Activated CD8-positive, alpha-beta T cell treated with anti-CD3 and anti-CD28 coated beads for 36 hours (primary cell): ENCODE measurements around the gene PHC3. TPM values are rescaled to one million over a fixed set of nuclear protein-coding genes. Genes with fewer than 3 reads are reported as not detected.

Experiments
- ATAC-seq: fragments of 200-7000 bp; cut with Tn5 transposase; one replicate; pipeline ENCODE4 v1.10.0; 2021; ENCODE audit warnings: mild to moderate bottlenecking, moderate library complexity
- CTCF ChIA-PET: fragments of 350-600 bp; sonication (Branson Sonifier 250); formaldehyde crosslinking; loops from one replicate; lab custom pipeline; 2021; ENCODE audit warnings: antibody characterized with exemption; lab: Charles Lee
- POLR2A ChIA-PET: fragments of 350-600 bp; sonication (Branson Sonifier 250); formaldehyde crosslinking; loops from one replicate; lab custom pipeline; 2021; ENCODE audit warnings: antibody characterized with exemption; lab: Charles Lee
- DNase-seq: peaks from one replicate; pipeline ENCODE4 v3.0.0-alpha.2; 2020
- H3K27ac Mint-ChIP-seq: one replicate; pipeline ENCODE4 v1.8.0; 2021; ENCODE audit warnings: mild to moderate bottlenecking, mixed read lengths
- H3K27me3 Mint-ChIP-seq: one replicate; pipeline ENCODE4 v1.8.0; 2021; ENCODE audit warnings: mixed read lengths
- H3K36me3 Mint-ChIP-seq: one replicate; pipeline ENCODE4 v1.8.0; 2021; ENCODE audit warnings: low read depth, mixed read lengths
- H3K4me1 Mint-ChIP-seq: one replicate; pipeline ENCODE4 v1.8.0; 2021; ENCODE audit warnings: low read depth, mixed read lengths
- H3K4me3 Mint-ChIP-seq: one replicate; pipeline ENCODE4 v1.8.0; 2021; ENCODE audit warnings: mild to moderate bottlenecking, moderate library complexity, mixed read lengths
- H3K9me3 Mint-ChIP-seq: one replicate; pipeline ENCODE4 v1.8.0; 2021; ENCODE audit warnings: mixed read lengths
- CTCF ChIP-seq: fragments of 200-600 bp; IDR thresholded peaks from one replicate; pipeline ENCODE4 v1.8.0; 2022; ENCODE audit warnings: antibody characterized with exemption, mild to moderate bottlenecking
- intact Hi-C: fragments of 100-400 bp; cut with micrococcal nuclease; formaldehyde crosslinking; loops from one replicate; pipeline ENCODE4 v1.10.0; 2022
- total RNA-seq, 2 experiments: library from RNA; stranded (reverse); gene quantifications; one replicate each; pipeline ENCODE4 v1.2.3, GENCODE V29; 2021

The PHC3 gene
- total RNA-seq, 2 experiments from 2014 or later = 50.1 to 53.0 TPM

GRCh38 chr3:170189398-170190256 is 8.1 kb upstream of the PHC3 start:
- Mint-ChIP-seq H3K4me1 (peaks cover 9% of the 10 kb centered on the region), H3K4me3 (no peak overlapping the region), H3K27ac (no peak overlapping the region), H3K9me3 (no peaks in the 10 kb centered on the region), H3K36me3 (no peaks in the 10 kb centered on the region), H3K27me3 (peaks cover 3% of the 10 kb centered on the region)
- no peak for ATAC-seq
- ChIA-PET POLR2A (interaction anchor here (2.0 kb wide), 1 partner anchor 8 kb away, joined by 6 read pairs; the partner anchor contains the start of gene PHC3), CTCF (interaction anchor here (0.6 to 2.3 kb wide), 11 partner anchors 9 to 222 kb away, joined by 3 to 8 read pairs (median 4); no protein-coding TSS in a partner anchor)
- peak; percentile 31 for TF ChIP-seq CTCF
- DNase-seq = no peak
- intact Hi-C loops = loop anchor here (10.0 kb wide), 1 partner anchor 165 kb away; the partner anchor contains the start of gene SKIL

DNA sequence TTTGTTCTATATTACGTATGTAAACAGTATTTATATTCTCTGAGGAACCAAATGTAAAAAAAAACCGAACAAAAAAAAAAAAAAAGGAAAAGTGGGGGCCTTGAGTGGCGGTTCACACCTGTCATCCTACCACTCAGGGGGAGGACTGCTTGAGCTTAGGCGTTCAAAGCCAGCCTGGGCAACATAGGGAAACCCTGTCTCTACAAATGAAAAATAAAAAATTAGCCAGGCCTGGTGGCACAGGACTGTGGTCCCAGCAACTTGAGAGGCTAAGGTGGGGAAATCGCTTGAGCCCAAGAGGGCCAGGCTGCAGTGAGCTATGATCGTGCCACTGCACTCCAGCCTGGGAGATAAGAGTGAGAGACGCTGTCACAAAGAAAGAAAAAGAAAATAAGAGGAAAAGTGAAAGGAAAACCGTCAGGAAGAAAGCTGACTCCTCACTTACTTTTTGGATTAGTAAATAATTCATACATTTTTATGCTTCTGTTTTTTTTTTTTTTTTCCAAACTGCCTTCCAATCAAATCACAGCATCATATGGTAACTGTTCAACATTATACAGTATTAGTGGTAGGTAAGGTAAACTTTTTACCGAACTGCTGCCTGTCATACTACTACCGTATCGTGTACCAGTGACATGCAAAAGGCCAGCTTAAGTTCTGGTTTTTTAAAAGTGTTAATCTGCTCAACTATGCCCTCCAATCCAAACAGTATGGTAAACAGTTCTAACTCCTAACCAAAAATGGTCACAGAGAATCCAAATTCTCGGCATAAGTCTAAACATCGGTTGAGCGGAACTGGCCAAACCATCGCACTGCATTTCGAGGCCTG is 1.2 kb downstream of the PHC3 start:
- CTCF ChIA-PET = interaction anchor here (1.3 kb wide), 1 partner anchor 8 kb away, joined by 3 read pairs; no protein-coding TSS in a partner anchor
- H3K27me3 Mint-ChIP-seq = no peaks in the 10 kb centered on the region

DNA sequence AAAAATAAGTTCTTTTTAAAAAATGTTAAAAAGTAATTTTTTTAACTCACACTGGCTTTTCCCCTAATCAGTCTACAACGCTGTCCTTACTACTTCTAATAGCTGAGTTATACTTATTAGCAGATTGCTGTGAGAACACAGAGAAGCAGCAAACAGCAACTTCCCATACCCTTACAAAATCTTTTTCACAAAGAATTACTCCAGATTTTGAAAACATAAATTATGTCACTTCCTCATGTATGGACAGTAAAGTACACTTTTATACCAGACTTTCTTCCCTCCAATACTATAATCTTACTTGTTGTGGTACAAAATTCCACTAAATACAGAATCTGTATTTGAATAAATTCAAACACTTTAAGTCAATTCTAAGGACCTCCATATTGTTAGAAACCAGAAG is 2.1 kb downstream of the PHC3 start:
- ChIA-PET POLR2A (interaction anchor here (1.0 to 1.4 kb wide), 4 partner anchors 9 to 213 kb away, joined by 3 to 6 read pairs (median 4); partner anchors contain the start of gene SEC62), CTCF (interaction anchor here (1.3 kb wide), 1 partner anchor 9 kb away, joined by 3 read pairs; no protein-coding TSS in a partner anchor)
- peaks cover 41% of the 10 kb centered on the region for H3K36me3 Mint-ChIP-seq
- peak overlapping the region; percentile 86 for H3K4me3 Mint-ChIP-seq
- TF ChIP-seq CTCF = no peak
- H3K9me3 Mint-ChIP-seq = no peaks in the 10 kb centered on the region
- H3K27me3 Mint-ChIP-seq = no peaks in the 10 kb centered on the region
- no peak for DNase-seq
- intact Hi-C loops = no loop called here
- ATAC-seq = no peak
- peak overlapping the region; percentile 100 for H3K27ac Mint-ChIP-seq
- H3K4me1 Mint-ChIP-seq = peaks cover 36% of the 10 kb centered on the region

More for the DNA sequence above, 1.2 kb downstream of the PHC3 start:
- POLR2A ChIA-PET = interaction anchor here (0.6 to 2.8 kb wide), 13 partner anchors 9 to 416 kb away, joined by 3 to 16 read pairs (median 4); partner anchors contain the start of genes PRKCI, SKIL and TERC
- DNase-seq (peak; percentile 25), ATAC-seq (peak; percentile 43)
- Mint-ChIP-seq H3K36me3 (peaks cover 35% of the 10 kb centered on the region), H3K4me3 (peak overlapping the region; percentile 86), H3K9me3 (no peaks in the 10 kb centered on the region), H3K4me1 (peaks cover 29% of the 10 kb centered on the region), H3K27ac (peak overlapping the region; percentile 100)
- no peak for TF ChIP-seq CTCF
- intact Hi-C loops = loop anchor here (10.0 kb wide), 1 partner anchor 175 kb away; the partner anchor contains the start of gene SKIL

DNA sequence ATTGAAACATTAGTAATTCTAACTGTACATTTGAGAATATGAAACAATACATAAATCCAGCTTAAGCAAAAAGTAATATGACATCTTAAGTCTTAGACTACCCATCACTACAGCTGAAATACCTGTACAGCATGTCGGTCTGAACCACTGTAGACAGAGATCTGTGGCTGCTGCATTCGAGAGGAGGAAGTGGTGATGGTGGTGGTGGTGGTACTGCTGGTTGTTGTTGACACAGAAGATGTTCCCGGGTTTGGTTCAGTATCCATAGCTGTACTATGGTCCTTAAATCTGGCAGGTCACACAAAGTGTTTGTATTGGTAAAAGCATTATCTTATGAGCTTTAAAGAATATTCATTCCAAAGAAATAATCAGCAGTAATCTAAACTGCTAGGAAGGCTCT is 2.9 kb downstream of the PHC3 start:
- intact Hi-C loops = no loop called here
- Mint-ChIP-seq H3K4me3 (peak overlapping the region; percentile 69), H3K4me1 (peaks cover 39% of the 10 kb centered on the region), H3K9me3 (no peaks in the 10 kb centered on the region), H3K27ac (peak overlapping the region; percentile 76), H3K36me3 (peaks cover 44% of the 10 kb centered on the region), H3K27me3 (no peaks in the 10 kb centered on the region)
- peak; percentile 28 for ATAC-seq
- peak; percentile 76 for DNase-seq
- no peak for TF ChIP-seq CTCF
- ChIA-PET POLR2A (interaction anchor here (0.6 to 1.4 kb wide), 6 partner anchors 8 to 729 kb away, joined by 3 to 6 read pairs (median 3); partner anchors contain the start of gene SEC62), CTCF (interaction anchor here (0.8 kb wide), 1 partner anchor 16 kb away, joined by 3 read pairs; no protein-coding TSS in a partner anchor)
